Right lobe of liver (tissue), 6 donors: ENCODE results near the gene ZNF180. TPM values are rescaled to one million over a fixed set of nuclear protein-coding genes. Genes with fewer than 3 reads are reported as not detected.
"Not testable (repeated sequence)": the region's sequence is repeated elsewhere in the genome, so short reads cannot be mapped to it uniquely, and the experiment has no call there.

Source experiments
- ATAC-seq, 4 donors: fragments of 200-7000 bp; cut with Tn5 transposase; one replicate each; pipeline ENCODE4 v1.9.1; 2020; ENCODE audit warnings: mild to moderate bottlenecking in 4 of 4, moderate library complexity in 4 of 4
- DNase-seq, 3 donors: peaks; one replicate each; pipeline ENCODE4 v3.0.0-alpha.2; 2020
- H3K27ac ChIP-seq, 3 donors: fragments of 200-600 bp; one replicate each; pipeline ENCODE4 v1.8.0; 2022
- H3K27me3 ChIP-seq, 2 donors: fragments of 200-600 bp; one replicate each; pipeline ENCODE4 v1.8.0; 2022
- H3K36me3 ChIP-seq, 4 donors: fragments of 200-600 bp; sonication (generic) in 1 of 4; one replicate each; pipeline versions ENCODE4 v1.5.1 to v1.8.0; 2017 to 2022; ENCODE audit warnings: control low read depth in 1 of 4
- H3K4me1 ChIP-seq, 4 donors: fragments of 200-600 bp; sonication (generic) in 1 of 4; one replicate each; pipeline versions ENCODE4 v1.5.1 to v1.8.0; 2017 to 2022; ENCODE audit warnings: control low read depth in 1 of 4
- H3K4me3 ChIP-seq, 3 donors: fragments of 200-600 bp; one replicate each; pipeline ENCODE4 v1.8.0; 2022
- H3K9me3 ChIP-seq, 4 donors: fragments of 200-600 bp; sonication (generic) in 1 of 4; one replicate each; pipeline versions ENCODE4 v1.5.1 to v1.8.0; 2017 to 2022; ENCODE audit warnings: control low read depth in 1 of 4
- CTCF ChIP-seq, 4 donors: fragments of 200-600 bp in 3 of 4; fragments of 450-650 bp in 1 of 4; IDR thresholded peaks; one replicate each; pipeline versions ENCODE4 v1.5.1 to v1.8.0; 2016 to 2022; ENCODE audit warnings: antibody characterized with exemption in 4 of 4, mild to moderate bottlenecking in 2 of 4
- POLR2A ChIP-seq: fragments of 450-650 bp; IDR thresholded peaks from one replicate; pipeline ENCODE4 v1.6.1; 2017; ENCODE audit warnings: antibody characterized with exemption, mild to moderate bottlenecking
- WGBS: methylation state at CpG from one replicate; pipeline ENCODE4 v1.1.6; 2018; ENCODE audit warnings: low coverage, low lambda C conversion rate; ENCODE audit not compliant: insufficient coverage; ENCODE audit errors: missing lambda C conversion rate; 5-methylcytosine and 5-hydroxymethylcytosine counted together
- intact Hi-C, 2 donors: fragments of 100-400 bp; cut with DNase I; formaldehyde crosslinking; loops; one replicate each; pipeline versions ENCODE4 v1.11.2 to v1.14.1; 2022
- total RNA-seq, 6 experiments: library from RNA; depleted of rRNA in 2 of 6; stranded (reverse); fragments of >200 nt in 2 of 6; fragmentation: NEBNext Ultra II Directional in 3 of 6; extraction: Animal tissue kit (Norgen Biotek cat#: 25700) in 3 of 6; gene quantifications; one replicate each; pipeline versions ENCODE4 v1.1.0 to v1.2.4, GENCODE V29; 2016 to 2023
- donor health status: DM: no; HTN: yes; CAD: no.
- donor health status: DM: no; HTN: no; CAD: no.
- donor health status: DM: no; HTN: no; CAD: no.
- donor health status: DM: no; HTN: yes; CAD: no.
- donor health status: DM: no; HTN: yes; CAD: no.

Gene ZNF180
- total RNA-seq, 6 experiments from 2014 or later: 2.4 to 4.1 (median 3.3) TPM

- TF ChIP-seq POLR2A (no peak), CTCF (IDR thresholded peaks at IDR 0.05) (no peak)
- Histone ChIP-seq H3K36me3 (no peaks in the 10 kb centered on the region), H3K27me3 (no peaks in the 10 kb centered on the region), H3K9me3 (no peaks in the 10 kb centered on the region), H3K27ac (no peak overlapping the region), H3K4me3 (no peak overlapping the region), H3K4me1 (no peaks in the 10 kb centered on the region)
- 100% methylated on average over 1 of the region's 1 CpG for WGBS
- DNase-seq: no peak
- no peak for ATAC-seq
- intact Hi-C loops: no loop called here
Measured at GRCh38 chr19:44542671-44543070, 42.3 kb upstream of the ZNF180 start.

- Histone ChIP-seq H3K27me3 (no peaks in the 10 kb centered on the region), H3K9me3 (no peaks in the 10 kb centered on the region), H3K36me3 (no peaks in the 10 kb centered on the region), H3K4me1 (no peaks in the 10 kb centered on the region), H3K4me3 (no peak overlapping the region), H3K27ac (no peak overlapping the region)
- TF ChIP-seq POLR2A (no peak), CTCF (IDR thresholded peaks at IDR 0.05) (no peak)
- intact Hi-C loops: no loop called here
- DNase-seq (no peak), ATAC-seq (no peak)
- WGBS: 61% methylated on average over 4 of the region's 8 CpGs
Measured at GRCh38 chr19:44540736-44541135, 40.4 kb upstream of the ZNF180 start.

GRCh38 chr19:44539991-44540390, 39.7 kb upstream of the ZNF180 start:
- no peaks in the 10 kb centered on the region for H3K4me1 ChIP-seq
- no peak overlapping the region for H3K27ac ChIP-seq
- no peak for ATAC-seq
- TF ChIP-seq POLR2A: no peak
- TF ChIP-seq CTCF (IDR thresholded peaks at IDR 0.05): no peak
- H3K4me3 ChIP-seq: no peak overlapping the region
- H3K36me3 ChIP-seq: no peaks in the 10 kb centered on the region
- DNase-seq: no peak
- WGBS: 89% methylated on average over 5 of the region's 6 CpGs
- H3K27me3 ChIP-seq: no peaks in the 10 kb centered on the region
- intact Hi-C loops: no loop called here
- H3K9me3 ChIP-seq: no peaks in the 10 kb centered on the region

GRCh38 chr19:44539236-44539826, 39.0 kb upstream of the ZNF180 start:
- no peaks in the 10 kb centered on the region for H3K27me3 ChIP-seq
- 71% methylated on average over 8 of the region's 11 CpGs for WGBS
- H3K27ac ChIP-seq: no peak overlapping the region
- no peaks in the 10 kb centered on the region for H3K4me1 ChIP-seq
- intact Hi-C loops: no loop called here
- DNase-seq (no peak), ATAC-seq (no peak)
- no peak overlapping the region for H3K4me3 ChIP-seq
- H3K36me3 ChIP-seq: no peaks in the 10 kb centered on the region
- no peak for TF ChIP-seq POLR2A
- TF ChIP-seq CTCF (IDR thresholded peaks at IDR 0.05): no peak
- no peaks in the 10 kb centered on the region for H3K9me3 ChIP-seq

GRCh38 chr19:44535361-44535760, 35.0 kb upstream of the ZNF180 start:
- H3K4me1 ChIP-seq, H3K27ac ChIP-seq, ATAC-seq, H3K9me3 ChIP-seq, H3K36me3 ChIP-seq, DNase-seq, H3K27me3 ChIP-seq, H3K4me3 ChIP-seq, intact Hi-C loops: not testable (repeated sequence)
- 50% methylated on average over 2 of the region's 3 CpGs for WGBS
